ENCODE results near the gene GRID1.
"Not testable (repeated sequence)": the region's sequence is repeated elsewhere in the genome, so short reads cannot be mapped to it uniquely, and the experiment has no call there.

The GRID1 gene

DNA sequence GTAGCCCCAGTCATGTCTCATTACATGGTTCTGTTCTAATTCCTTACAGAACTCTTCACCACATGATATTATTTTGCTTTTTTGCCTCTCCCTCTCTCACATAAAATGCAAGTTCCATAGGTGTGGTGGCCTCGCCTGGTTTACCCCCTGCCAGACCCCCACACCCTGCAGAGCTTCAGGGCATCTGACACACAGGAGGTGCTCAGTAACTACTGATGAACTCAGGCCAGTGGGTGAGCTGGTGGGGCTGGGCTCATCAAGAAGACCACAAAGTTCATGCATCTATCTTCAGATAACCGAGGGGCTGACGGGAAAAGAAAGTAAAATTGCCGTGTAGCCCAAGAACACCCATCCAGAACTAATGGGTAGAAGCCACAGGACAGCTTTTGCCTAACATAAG, 253.1 kb downstream of the GRID1 start:
- DNase-seq (ENCODE audit: low read depth in 4 of 4, low spot score in 1 of 4): no peak

- DNase-seq (ENCODE audit: low read depth in 4 of 4, low spot score in 1 of 4): no peak
Observed at GRCh38 chr10:86113044-86113443, 253.6 kb downstream of the GRID1 start.

DNA sequence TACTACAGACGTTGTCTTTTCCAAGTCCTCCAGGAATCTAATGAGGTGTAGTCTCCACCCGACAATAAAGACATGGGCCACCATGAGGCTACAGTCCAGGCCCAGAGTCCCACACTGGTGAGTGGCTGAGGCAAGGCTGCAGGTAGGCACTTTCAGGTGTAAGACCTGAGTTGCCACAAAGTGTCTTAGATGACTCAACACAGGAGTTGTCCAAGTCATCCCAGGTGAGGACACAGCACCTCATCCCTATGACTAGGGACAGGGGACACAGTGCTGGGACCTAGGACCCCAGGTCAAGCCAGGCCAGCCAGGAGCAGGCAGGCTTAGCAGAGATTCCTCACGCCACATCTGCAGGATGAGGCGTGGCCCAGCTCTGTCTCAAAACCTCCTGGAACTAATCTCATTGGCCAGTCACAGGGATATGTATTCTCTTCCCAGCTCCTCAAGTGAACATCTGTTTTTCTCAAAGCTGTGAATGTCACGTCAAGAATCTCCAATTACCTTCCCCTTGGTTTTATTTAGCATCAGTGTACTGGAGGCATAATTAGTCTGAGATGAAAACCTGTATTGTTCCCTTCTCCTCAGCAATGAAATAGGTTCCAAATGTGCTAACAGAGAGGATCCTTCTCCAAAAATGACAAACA, 254.6 kb downstream of the GRID1 start:
- DNase-seq (ENCODE audit: low read depth in 4 of 4, low spot score in 1 of 4): no peak

DNA sequence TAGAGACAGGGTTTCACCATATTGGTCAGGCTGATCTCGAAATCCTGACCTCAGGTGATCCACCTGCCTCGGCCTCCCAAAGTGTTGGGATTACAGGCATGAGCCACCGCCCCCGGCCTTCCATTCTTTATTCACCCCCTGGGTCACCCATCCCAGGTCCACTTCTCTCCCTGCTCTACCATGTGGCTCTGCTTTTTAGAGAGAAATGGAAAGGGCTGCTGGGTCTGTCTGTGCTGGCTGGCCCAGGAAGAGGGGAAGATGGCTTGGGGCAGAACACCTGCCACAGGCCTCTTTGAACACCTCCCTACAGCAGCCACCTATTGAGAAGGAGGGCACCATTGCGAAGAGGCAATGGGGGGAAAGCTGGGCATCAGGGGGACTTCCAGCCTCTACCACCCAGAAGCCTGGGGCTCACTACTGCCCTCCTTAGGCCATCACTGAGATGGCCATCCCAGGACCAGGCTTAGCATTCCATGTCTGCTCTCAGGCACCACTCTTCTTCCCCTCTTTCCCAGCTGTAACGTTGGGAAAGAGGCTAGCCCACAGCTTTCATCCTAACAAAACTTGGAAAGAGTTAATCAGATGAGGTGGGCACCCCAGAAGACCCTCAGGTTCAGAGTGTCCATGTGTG, 256.3 kb downstream of the GRID1 start:
- no peak for DNase-seq (ENCODE audit: low read depth in 4 of 4, low spot score in 1 of 4)

DNA sequence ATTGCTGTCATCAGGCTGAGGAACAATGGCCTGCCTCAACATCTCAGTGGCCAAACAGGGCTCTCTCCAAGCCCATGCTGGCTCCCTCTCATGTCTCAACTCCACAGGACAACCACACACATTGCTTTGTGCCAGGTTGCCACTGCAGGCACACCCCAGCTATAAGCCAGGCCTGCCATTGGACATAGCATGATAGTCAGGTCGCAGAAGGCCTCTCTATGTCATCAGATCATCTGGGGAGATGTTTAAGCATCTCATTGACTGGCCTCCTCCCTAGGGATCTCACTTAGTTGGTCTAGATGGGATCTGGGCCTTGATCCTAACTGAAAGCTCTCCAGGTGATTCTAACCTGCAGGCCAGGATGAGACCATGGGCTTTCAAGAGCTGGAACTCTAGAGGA, 257.2 kb downstream of the GRID1 start:
- no peak for DNase-seq (ENCODE audit: low read depth in 4 of 4, low spot score in 1 of 4)

GRCh38 chr10:86108696-86109095, 257.9 kb downstream of the GRID1 start:
- no peak for DNase-seq (ENCODE audit: low read depth in 4 of 4, low spot score in 1 of 4)

DNA sequence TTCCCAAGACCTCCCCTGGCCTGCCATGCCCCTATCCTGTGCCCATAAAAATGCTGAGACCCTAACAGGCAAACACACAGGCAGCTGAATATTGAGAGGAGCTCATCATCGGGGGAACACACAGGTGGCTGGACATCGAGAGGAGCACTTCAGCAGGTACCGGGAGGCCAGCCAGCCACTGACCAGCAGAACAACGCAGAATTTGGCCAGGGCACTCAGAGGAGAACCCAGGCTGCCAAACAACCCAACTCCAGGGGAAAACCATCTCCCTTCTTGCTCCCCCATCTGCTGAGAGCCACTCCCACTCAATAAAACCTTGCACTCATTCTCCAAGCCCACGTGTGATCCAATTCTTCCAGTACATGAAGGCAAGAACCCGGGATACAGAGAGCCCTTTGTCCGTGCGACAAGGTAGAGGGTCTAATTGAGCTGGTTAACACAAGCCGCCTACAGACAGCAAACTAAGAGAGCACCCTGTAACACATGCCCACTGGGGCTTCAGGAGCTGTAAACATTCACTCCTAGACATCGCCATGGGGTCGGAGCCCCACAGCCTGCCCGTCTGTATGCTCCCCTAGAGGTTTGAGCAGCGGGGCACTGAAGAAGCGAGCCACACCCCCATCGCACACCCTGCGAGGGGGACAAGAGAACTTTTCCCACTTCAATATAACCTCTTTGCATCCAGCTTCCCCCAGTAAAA, 258.8 kb downstream of the GRID1 start:
- not testable (repeated sequence) for DNase-seq (ENCODE audit: low read depth in 4 of 4, low spot score in 1 of 4)

GRCh38 chr10:86107131-86107530, 259.5 kb downstream of the GRID1 start:
- DNase-seq (ENCODE audit: low read depth in 4 of 4, low spot score in 1 of 4): no peak

DNA sequence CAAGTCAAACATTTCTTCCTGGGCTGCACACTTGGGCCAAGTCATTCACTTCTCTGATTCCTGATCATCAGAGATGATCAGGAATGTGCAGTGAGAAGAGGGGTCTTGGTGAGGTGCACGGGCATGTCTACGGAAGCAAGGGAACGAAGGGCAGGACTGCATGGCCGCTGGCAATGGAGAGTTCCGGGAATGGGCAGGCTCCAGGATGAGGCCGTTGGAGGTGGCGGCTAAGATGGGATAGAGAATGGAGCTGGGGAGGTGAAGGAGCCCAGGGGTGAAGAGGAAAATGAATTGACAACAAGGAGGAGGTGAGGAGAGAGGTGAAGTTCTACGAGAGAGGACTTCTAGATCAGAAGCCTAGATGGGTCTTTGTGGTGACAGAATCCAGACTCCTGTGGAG, 260.0 kb downstream of the GRID1 start:
- DNase-seq (ENCODE audit: low read depth in 4 of 4, low spot score in 1 of 4): no peak

DNA sequence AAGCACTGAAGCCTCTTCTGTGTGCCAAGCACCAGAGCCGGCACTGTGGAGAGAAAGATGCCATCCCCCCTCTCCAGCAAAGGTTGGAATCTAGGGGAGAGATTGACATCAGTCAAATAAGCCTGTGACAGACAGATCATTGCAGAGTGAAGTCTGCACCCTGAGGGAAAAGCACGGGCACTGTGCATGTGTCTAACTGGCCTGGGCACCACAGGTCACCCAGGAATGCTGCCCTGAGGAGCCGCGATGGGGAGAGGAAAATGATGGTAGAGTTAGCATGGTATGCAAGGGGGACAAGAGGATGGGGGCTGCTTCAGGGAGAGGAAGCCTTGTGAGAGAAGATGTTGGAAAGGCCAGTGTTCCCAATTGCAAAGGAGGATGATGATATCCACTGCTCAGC, 261.0 kb downstream of the GRID1 start:
- no peak for DNase-seq (ENCODE audit: low read depth in 4 of 4, low spot score in 1 of 4)

DNA sequence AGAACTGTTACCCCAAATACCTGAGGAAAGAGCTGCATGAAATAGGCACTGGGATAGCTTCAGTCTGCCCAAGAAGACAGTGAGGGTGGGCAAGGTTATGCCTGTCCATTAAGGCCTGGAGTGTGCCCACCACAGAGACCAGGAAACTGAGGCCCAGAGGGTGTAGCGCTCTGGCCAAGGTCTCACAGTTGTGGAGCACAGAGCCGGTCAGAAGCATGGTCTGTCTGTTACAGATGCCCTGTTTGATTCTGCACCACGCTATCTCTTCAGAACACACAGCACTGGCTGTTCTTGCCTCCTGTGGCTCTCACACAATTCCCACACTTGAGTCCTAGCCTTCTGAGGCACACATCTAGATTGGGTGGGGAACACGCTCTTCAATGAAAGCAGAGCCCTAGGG, 261.4 kb downstream of the GRID1 start:
- DNase-seq (ENCODE audit: low read depth in 4 of 4, low spot score in 1 of 4): no peak

- no peak for DNase-seq (ENCODE audit: low read depth in 4 of 4, low spot score in 1 of 4)
Observed at GRCh38 chr10:86104611-86105145, 261.9 kb downstream of the GRID1 start.

DNA sequence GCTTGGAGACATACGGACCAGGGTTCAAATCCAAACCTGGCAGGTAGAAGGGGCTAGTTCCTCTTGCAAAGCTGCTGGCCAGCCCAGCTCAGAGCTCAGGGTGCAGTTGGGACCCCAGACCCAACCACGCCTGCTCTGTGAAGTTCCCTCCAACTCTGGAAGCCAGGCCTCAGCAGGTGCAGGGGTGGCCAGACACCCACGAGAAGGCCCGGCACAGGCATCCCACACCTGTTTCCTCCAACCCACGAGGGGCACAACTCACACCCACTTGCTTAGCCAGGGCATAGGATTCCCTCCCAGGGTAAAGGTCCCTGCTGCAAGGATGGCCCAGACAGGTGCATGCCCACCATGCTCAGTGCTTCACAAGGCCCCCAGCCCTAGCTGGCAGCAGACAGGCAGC, 262.4 kb downstream of the GRID1 start:
- DNase-seq (ENCODE audit: low read depth in 4 of 4, low spot score in 1 of 4): no peak

DNA sequence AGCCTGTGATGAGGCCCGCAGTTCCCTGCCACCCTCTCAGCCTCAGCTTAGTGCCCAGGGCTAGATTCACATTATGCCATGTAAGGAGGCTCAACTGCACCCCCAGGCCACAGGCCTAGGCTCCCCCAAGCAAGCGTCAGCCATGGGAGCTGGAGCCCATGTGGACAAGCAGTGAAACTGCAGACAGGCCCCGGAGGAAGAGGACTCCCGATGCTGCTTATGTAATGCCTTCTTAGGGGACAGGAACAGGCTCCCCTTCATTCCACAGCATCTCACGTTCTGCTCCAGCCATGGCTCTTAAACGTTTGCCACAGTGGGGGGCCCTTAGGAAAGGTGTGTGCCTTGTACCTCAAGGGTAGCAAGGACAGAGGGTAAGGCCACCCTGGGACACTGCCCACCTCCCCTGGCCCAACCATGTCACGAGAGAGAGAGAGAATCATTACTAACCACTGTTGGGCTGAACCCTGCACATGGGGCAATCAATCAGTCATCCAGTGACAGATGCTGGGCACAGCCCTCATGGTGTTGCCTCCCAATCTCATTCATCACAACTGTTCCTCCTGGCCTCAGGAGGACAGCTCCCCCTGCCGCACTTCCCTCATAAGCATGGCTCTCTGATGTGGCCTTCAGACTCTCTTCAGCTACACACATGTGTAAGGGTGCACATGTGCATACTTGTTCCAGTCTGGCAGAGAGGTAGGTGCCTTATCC, 263.0 kb downstream of the GRID1 start:
- no peak for DNase-seq (ENCODE audit: low read depth in 4 of 4, low spot score in 1 of 4)

DNA sequence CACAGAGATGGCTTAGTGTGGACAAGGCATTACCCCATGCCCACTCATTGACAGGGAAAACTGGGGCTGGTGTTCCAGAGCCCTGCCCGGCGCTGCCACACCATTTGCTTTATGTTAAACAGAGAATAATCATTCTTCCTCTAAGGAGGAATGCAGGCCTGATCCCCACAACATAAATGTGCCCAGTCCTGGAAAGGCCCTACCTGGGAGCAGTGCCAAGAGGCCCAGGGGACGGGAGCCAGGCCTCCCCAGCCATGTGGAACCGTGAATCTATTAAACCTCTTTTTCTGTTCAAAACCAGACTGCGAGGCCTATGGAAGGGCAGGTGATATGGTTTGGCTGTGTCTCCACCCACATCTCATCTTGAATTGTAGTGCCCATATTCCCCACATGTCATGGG, 264.1 kb downstream of the GRID1 start:
- no peak for DNase-seq (ENCODE audit: low read depth in 4 of 4, low spot score in 1 of 4)

DNA sequence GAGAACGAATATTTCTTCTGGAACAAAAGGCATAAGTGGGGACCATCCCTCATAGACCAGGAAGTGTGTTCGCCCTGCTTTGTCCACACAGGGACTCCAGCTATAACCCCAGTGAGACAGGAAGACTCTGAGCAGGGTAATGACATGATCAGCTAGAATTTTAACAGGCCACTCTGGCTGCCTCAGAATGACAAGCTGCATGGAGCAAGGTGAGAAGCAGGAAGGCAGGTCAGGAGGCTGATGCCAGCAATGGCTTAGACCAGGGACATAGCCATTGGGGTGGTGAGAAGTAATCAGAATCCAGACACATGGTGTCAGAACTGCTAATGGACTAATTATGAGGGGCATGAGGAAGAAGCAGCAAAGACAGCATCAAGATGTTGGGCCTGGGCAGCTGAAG, 264.6 kb downstream of the GRID1 start:
- DNase-seq (ENCODE audit: low read depth in 4 of 4, low spot score in 1 of 4): no peak

- no peak for DNase-seq (ENCODE audit: low read depth in 4 of 4, low spot score in 1 of 4)
Observed at GRCh38 chr10:86100581-86101061, 266.0 kb downstream of the GRID1 start.

- no peak for DNase-seq (ENCODE audit: low read depth in 4 of 4, low spot score in 1 of 4)
Observed at GRCh38 chr10:86099542-86100334, 266.9 kb downstream of the GRID1 start.

DNA sequence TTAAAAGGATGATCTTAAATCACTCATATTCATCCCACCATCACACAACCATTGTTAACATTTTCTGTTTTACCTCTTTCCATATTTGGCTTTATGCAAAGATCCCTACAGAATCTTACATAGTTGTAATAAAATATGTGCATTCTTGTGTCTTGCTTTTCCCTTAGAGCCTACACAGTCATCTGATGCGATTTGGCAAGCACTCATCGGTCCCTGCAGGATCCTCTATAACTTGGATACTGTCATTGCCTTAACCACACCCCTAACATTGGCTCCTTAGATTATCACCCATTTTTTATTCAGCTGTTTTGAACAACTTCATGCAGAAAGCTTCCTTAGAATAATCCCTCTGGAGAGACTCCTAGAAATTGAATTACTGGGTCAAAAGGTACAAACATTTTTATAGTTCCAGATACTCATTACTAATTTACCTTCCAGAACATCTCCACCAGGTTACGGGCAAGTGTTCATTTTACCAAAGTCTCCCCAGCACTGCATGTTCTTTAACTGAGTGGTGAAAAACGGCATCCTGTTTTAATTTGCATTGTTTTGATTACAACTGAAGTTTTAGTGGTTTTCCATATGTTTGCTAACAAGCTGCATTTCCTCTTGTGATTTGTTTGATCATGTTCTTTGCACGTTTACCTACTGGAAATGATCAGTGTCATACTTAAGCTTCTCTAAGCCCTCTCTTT, 268.3 kb downstream of the GRID1 start:
- no peak for DNase-seq (ENCODE audit: low read depth in 4 of 4, low spot score in 1 of 4)

GRCh38 chr10:86095061-86095460, 271.5 kb downstream of the GRID1 start:
- DNase-seq (ENCODE audit: low read depth in 4 of 4, low spot score in 1 of 4): not testable (repeated sequence)

All from stimulated activated CD4-positive, alpha-beta T cell treated with anti-CD3 and anti-CD28 coated beads, Interleukin-1b, Interleukin-23, amount 100 ng/mL, for 24 hours (primary cell).